HepG2 (cell line): Measurements from ENCODE around the gene IPPK. TPM values are rescaled to one million over a fixed set of nuclear protein-coding genes. Genes with fewer than 3 reads are reported as not detected.

ENCODE experiments used
- ATAC-seq: fragments of 200-7000 bp; cut with Tn5 transposase; 3 replicates; pipeline ENCODE4 v1.9.1; 2020; ENCODE audit warnings: mild to moderate bottlenecking, moderate library complexity
- BruUV-seq: library from RNA; stranded (reverse); fragments of 400-500 nt; replicated peaks from 2 replicates; lab custom pipeline; 2021; lab: Mats Ljungman, UMichigan
- CTCF ChIA-PET: fragments of 300-600 bp; formaldehyde crosslinking; extraction: SDS; loops from one replicate; lab custom pipeline; 2021; ENCODE audit warnings: low total read pairs, inconsistent platforms, low intra/inter-chr PET ratio; lab: Yijun Ruan, JAX
- POLR2A ChIA-PET: fragments of 350-600 bp; sonication (Branson Sonifier 250); formaldehyde crosslinking; loops from one replicate; lab custom pipeline; 2020; ENCODE audit warnings: antibody characterized with exemption, inconsistent platforms; lab: Yijun Ruan, JAX
- DNase-seq: peaks from one replicate; pipeline ENCODE4 v3.0.0-alpha.2; 2015; ENCODE audit warnings: low spot score
- FAIRE-seq: peaks from 3 replicates; lab custom pipeline; 2011; peaks lifted over from hg19 to GRCh38; lab: Jason Lieb, UNC
- H2AFZ ChIP-seq: one replicate; pipeline ENCODE4 v1.6.1; 2011; ENCODE audit warnings: low read length, inconsistent platforms
- H3K27ac ChIP-seq: fragments of 300-600 bp; 3 replicates; pipeline ENCODE4 v1.8.0; 2011; ENCODE audit warnings: mixed run types, mild to moderate bottlenecking, mixed read lengths, low read length, inconsistent platforms; ENCODE audit not compliant: insufficient read depth; ENCODE audit errors: extremely low read length
- H3K27me3 ChIP-seq, 2 experiments: fragments of 200-600 bp in 1 of 2; 2 replicates in 1 of 2; 3 replicates in 1 of 2; pipeline versions ENCODE4 v1.6.0 to v1.8.0; 2011; ENCODE audit warnings: low read length in 2 of 2, mild to moderate bottlenecking in 2 of 2, moderate library complexity in 2 of 2, inconsistent platforms in 1 of 2; ENCODE audit not compliant: insufficient read depth in 2 of 2, control insufficient read depth in 1 of 2
- H3K36me3 ChIP-seq, 2 experiments: fragments of 200-600 bp in 1 of 2; replicated peaks in 1 of 2; 2 replicates in 1 of 2; 3 replicates in 1 of 2; pipeline versions ENCODE4 v1.5.1 to v1.8.0; 2011; ENCODE audit warnings: low read length in 2 of 2, inconsistent platforms in 1 of 2; ENCODE audit not compliant: insufficient read depth in 2 of 2, control insufficient read depth in 1 of 2
- H3K4me1 ChIP-seq: 2 replicates; pipeline ENCODE4 v1.5.1; 2012; ENCODE audit warnings: low read length, inconsistent platforms; ENCODE audit not compliant: insufficient read depth
- H3K4me2 ChIP-seq: 2 replicates; pipeline ENCODE4 v1.6.0; 2011; ENCODE audit warnings: low read depth, low read length, inconsistent platforms
- H3K4me3 ChIP-seq, 3 experiments: fragments of 200-600 bp in 1 of 3; sonication (generic), shearing (Covaris generic) in 1 of 3; replicated peaks in 1 of 3; 2 replicates each; pipeline ENCODE4 v1.5.1; 2011 to 2016; ENCODE audit warnings: low read length in 3 of 3, inconsistent platforms in 2 of 3, low read depth in 2 of 3, mild to moderate bottlenecking in 2 of 3, control low read depth in 1 of 3, mixed read lengths in 1 of 3; ENCODE audit not compliant: insufficient read depth in 1 of 3
- H3K79me2 ChIP-seq: one replicate; pipeline ENCODE4 v1.6.1; 2011; ENCODE audit warnings: low read length, inconsistent platforms; ENCODE audit not compliant: insufficient read depth
- H3K9ac ChIP-seq: 2 replicates; pipeline ENCODE4 v1.6.0; 2011; ENCODE audit warnings: mild to moderate bottlenecking, low read depth, low read length, inconsistent platforms; ENCODE audit not compliant: insufficient read depth
- H3K9me3 ChIP-seq: 2 replicates; pipeline ENCODE4 v1.5.1; 2012; ENCODE audit warnings: mild to moderate bottlenecking, low read length
- H4K20me1 ChIP-seq: 2 replicates; pipeline ENCODE4 v1.6.0; 2011; ENCODE audit warnings: inconsistent platforms, mild to moderate bottlenecking, low read length, moderate library complexity; ENCODE audit not compliant: insufficient read depth
- JARID2 ChIP-seq: sonication (generic); formaldehyde crosslinking; IDR thresholded peaks from 2 replicates; pipeline ENCODE4 v1.8.1; 2023; ENCODE audit warnings: missing genetic modification reagents, inconsistent platforms; ENCODE audit not compliant: insufficient replicate concordance
- MYC ChIP-seq: sonication (generic); formaldehyde crosslinking; IDR thresholded peaks from 2 replicates; pipeline ENCODE4 v1.9.0; 2021; ENCODE audit warnings: missing genetic modification reagents, borderline replicate concordance
- NFE2L2 ChIP-seq: fragments of 150-350 bp; IDR thresholded peaks from 2 replicates; pipeline ENCODE4 v1.6.1; 2014; ENCODE audit warnings: low read length
- RARA ChIP-seq: IDR thresholded peaks from 2 replicates; pipeline ENCODE4 v1.6.1; 2016; ENCODE audit warnings: missing genetic modification reagents, missing compliant biosample characterization
- SALL1 ChIP-seq: sonication (generic); formaldehyde crosslinking; IDR thresholded peaks from 2 replicates; pipeline ENCODE4 v1.8.0; 2022; ENCODE audit warnings: mild to moderate bottlenecking, missing genetic modification reagents
- SALL2 ChIP-seq: sonication (generic); formaldehyde crosslinking; IDR thresholded peaks from 2 replicates; pipeline ENCODE4 v1.8.1; 2023; ENCODE audit warnings: mild to moderate bottlenecking, missing genetic modification reagents, inconsistent platforms
- SAP130 ChIP-seq: IDR thresholded peaks from 2 replicates; pipeline ENCODE4 v1.6.1; 2016; ENCODE audit warnings: low read depth
- ZC3H4 ChIP-seq: sonication (generic); formaldehyde crosslinking; IDR thresholded peaks from 2 replicates; pipeline ENCODE4 v1.4.0; 2020; ENCODE audit warnings: missing genetic modification reagents, borderline replicate concordance
- ZFY ChIP-seq: sonication (generic); formaldehyde crosslinking; IDR thresholded peaks from 2 replicates; pipeline ENCODE4 v1.4.0; 2020; ENCODE audit warnings: missing genetic modification reagents
- ZNF331 ChIP-seq: sonication (generic); formaldehyde crosslinking; IDR thresholded peaks from 2 replicates; pipeline ENCODE4 v1.4.0; 2020; ENCODE audit warnings: missing genetic modification reagents
- ZNF501 ChIP-seq: sonication (generic); formaldehyde crosslinking; IDR thresholded peaks from 2 replicates; pipeline ENCODE4 v1.5.1; 2020; ENCODE audit warnings: mild to moderate bottlenecking, moderate library complexity, missing genetic modification reagents
- ZNF75D ChIP-seq: sonication (generic); formaldehyde crosslinking; IDR thresholded peaks from 2 replicates; pipeline ENCODE4 v1.8.1; 2023; ENCODE audit warnings: missing genetic modification reagents, mild to moderate bottlenecking, borderline replicate concordance
- ZNF772 ChIP-seq: sonication (generic); formaldehyde crosslinking; IDR thresholded peaks from 2 replicates; pipeline ENCODE4 v1.5.0; 2020; ENCODE audit warnings: mild to moderate bottlenecking, missing genetic modification reagents
- WGBS: methylation state at CpG from one replicate; pipeline ENCODE4 v1.1.6; 2017; ENCODE audit warnings: low lambda C conversion rate; 5-methylcytosine and 5-hydroxymethylcytosine counted together
- in situ Hi-C: cut with HindIII; loops from 2 replicates; pipeline ENCODE4 v1.10.0; 2017; ENCODE audit warnings: low pct_unique_long_range_greater_than_20kb; ENCODE audit not compliant: extremely low pct_ligation_motif_present
- intact Hi-C: fragments of 100-400 bp; cut with micrococcal nuclease; formaldehyde crosslinking; loops from one replicate; pipeline ENCODE4 v1.10.0; 2022; ENCODE audit not compliant: unreplicated experiment
- polyA plus RNA-seq, 8 experiments: library from polyadenylated mRNA; depleted of rRNA in 3 of 8; stranded (reverse) in 7 of 8; unstranded in 1 of 8; fragments of >200 nt; fragmentation: Illumina TruSeq in 4 of 8; extraction: Trizol in 4 of 8; gene quantifications; 2 replicates each; pipeline versions ENCODE4 v1.2.1 to v1.2.3, GENCODE V29; 2011 to 2016; ENCODE audit warnings: low read depth in 4 of 8, missing spikeins in 1 of 8, mixed read lengths in 1 of 8; ENCODE audit not compliant: insufficient read depth in 1 of 8
- total RNA-seq, 5 experiments: library from RNA; depleted of rRNA; stranded (reverse); fragments of >200 nt; fragmentation: Illumina TruSeq; extraction: Trizol; gene quantifications; 2 replicates each; pipeline ENCODE4 v1.2.3, GENCODE V29; 2016; ENCODE audit warnings: low read depth in 1 of 5
- TF ChIP-seq, protein P1 (sequence below): sonication (generic); formaldehyde crosslinking; IDR thresholded peaks from 2 replicates; pipeline ENCODE4 v1.5.0; 2020; ENCODE audit warnings: missing genetic modification reagents
- TF ChIP-seq, protein P2 (sequence below): sonication (generic); formaldehyde crosslinking; IDR thresholded peaks from 2 replicates; pipeline ENCODE4 v1.5.0; 2020; ENCODE audit warnings: missing genetic modification reagents
- TF ChIP-seq, protein P3 (sequence below): IDR thresholded peaks from 2 replicates; pipeline ENCODE4 v1.6.1; 2016; ENCODE audit warnings: control low read depth
- TF ChIP-seq, protein P4 (sequence below): sonication (generic); formaldehyde crosslinking; IDR thresholded peaks from 2 replicates; pipeline ENCODE4 v1.9.0; 2021; ENCODE audit warnings: missing genetic modification reagents, mild to moderate bottlenecking, borderline replicate concordance

IPPK gene
- total and polyA plus RNA-seq, 2 of the 13 experiments (the other 11 are each of a cell fraction or from before 2014, with no cell fraction given), result 9.9 to 14.1 TPM

DNA sequence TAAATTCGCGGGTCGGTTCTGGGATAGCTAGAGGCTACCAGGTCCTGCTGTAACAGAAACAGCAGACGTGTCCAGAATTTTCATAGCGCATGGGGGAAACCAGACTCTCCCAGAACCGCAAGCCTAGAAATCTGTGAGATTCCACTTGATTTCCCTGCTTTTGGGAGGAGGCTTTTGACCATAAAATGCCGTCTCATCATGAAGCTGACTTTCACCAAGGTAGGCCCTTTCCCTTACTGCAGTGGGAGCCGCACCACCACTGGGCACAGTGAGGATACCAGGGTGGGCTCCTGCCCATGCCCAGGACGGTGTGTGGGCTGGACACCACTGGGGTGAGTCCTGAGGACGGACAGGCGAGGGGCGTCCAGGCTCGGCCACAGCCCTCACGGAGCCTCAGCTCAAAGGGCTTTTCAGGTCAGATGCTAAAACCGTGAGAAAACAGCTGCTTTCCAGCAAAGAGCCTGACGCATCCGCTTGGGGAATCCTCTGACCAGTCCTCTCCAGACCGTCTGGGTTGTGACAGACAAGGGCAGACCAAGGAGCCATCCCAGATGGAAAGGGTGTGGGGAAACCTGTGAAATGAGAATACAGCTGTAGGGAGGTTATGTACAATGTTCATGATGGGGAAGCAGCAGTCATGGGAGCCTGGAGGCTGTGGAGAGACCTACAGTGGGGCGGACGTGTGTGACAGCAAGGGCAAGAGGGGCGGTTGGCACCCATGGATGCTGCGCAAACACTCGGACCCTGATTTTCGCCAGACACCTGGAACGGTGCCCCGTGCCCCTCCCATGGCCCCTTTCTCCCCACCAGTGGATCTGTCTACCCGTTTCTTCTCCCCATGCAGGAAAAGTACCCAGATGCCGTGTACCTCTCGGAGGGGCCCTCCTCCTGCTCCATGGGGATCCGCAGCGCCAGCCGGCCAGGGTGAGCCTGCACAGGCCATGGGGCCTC lies 59.2 kb downstream of the IPPK start (continued):
- no peak for TF ChIP-seq SALL2 (CRISPR knock-in tag)
- TF ChIP-seq, protein P1, sequence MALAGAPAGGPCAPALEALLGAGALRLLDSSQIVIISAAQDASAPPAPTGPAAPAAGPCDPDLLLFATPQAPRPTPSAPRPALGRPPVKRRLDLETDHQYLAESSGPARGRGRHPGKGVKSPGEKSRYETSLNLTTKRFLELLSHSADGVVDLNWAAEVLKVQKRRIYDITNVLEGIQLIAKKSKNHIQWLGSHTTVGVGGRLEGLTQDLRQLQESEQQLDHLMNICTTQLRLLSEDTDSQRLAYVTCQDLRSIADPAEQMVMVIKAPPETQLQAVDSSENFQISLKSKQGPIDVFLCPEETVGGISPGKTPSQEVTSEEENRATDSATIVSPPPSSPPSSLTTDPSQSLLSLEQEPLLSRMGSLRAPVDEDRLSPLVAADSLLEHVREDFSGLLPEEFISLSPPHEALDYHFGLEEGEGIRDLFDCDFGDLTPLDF (CRISPR knock-in tag), result no peak
- TF ChIP-seq, protein P2, sequence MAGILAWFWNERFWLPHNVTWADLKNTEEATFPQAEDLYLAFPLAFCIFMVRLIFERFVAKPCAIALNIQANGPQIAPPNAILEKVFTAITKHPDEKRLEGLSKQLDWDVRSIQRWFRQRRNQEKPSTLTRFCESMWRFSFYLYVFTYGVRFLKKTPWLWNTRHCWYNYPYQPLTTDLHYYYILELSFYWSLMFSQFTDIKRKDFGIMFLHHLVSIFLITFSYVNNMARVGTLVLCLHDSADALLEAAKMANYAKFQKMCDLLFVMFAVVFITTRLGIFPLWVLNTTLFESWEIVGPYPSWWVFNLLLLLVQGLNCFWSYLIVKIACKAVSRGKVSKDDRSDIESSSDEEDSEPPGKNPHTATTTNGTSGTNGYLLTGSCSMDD (CRISPR knock-in tag), result no peak
- TF ChIP-seq, protein P3, sequence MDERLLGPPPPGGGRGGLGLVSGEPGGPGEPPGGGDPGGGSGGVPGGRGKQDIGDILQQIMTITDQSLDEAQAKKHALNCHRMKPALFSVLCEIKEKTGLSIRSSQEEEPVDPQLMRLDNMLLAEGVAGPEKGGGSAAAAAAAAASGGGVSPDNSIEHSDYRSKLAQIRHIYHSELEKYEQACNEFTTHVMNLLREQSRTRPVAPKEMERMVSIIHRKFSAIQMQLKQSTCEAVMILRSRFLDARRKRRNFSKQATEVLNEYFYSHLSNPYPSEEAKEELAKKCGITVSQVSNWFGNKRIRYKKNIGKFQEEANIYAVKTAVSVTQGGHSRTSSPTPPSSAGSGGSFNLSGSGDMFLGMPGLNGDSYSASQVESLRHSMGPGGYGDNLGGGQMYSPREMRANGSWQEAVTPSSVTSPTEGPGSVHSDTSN (CRISPR knock-in tag), result no peak
- no peak for TF ChIP-seq NFE2L2
- TF ChIP-seq ZNF501, result no peak
- TF ChIP-seq, all 625 proteins: peak for 0

DNA sequence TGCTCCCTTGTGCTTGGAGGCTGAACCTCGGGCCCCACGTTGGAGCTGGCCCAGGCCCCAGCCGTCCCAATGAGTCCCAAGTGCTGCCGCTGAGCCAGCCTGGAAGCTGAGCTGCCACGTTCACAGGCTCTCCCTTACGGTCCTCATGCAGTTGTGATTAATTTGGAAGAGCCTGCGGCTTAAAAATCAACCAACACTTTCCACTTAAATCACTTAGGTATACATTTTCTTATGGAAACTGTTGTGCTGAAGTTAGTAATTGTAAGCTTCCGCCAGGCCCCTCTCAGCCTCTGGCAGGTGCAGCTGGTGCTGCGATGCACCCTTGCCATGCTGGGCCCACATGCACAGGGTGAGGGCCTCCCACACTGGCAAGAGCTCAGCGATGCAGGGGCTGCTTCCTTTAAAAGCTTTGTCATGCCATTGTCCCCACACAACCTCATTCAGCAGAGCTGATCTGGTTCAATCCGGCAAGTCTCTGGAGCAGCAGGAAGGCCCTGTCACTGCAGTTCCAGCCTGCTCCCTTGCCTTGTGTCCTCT lies 61.0 kb downstream of the IPPK start:
- Histone ChIP-seq H3K4me1 (peaks cover 26% of the 10 kb centered on the region), H3K36me3 (peaks cover 0 to 6% of the 10 kb centered on the region in 2 experiments; a peak in 2 of 5 replicates), H3K4me3 (no peak overlapping the region; a peak in 1 of 6 replicates), H3K79me2 (no peaks in the 10 kb centered on the region), H4K20me1 (no peaks in the 10 kb centered on the region), H3K27me3 (no peaks in the 10 kb centered on the region), H2AFZ (no peak overlapping the region), H3K9me3 (no peaks in the 10 kb centered on the region), H3K9ac (peak overlapping the region; percentile 45; the same call in 1 of the 2 replicates), H3K27ac (peak overlapping the region; percentile 65), H3K4me2 (peak overlapping the region; percentile 46)
- CTCF ChIA-PET, result no interaction called here
- BruUV-seq, result no TSS peak
- intact Hi-C loops (no loop called here), in situ Hi-C loops (no loop called here)
- no peak for FAIRE-seq
- DNase-seq, result no peak
- POLR2A ChIA-PET, result no interaction called here
- peak; percentile 88 for ATAC-seq
- 42% methylated on average over 6 of the region's 11 CpGs for WGBS
- TF ChIP-seq ZFY (CRISPR knock-in tag) (peak; percentile 43; the same call in 1 of the 2 replicates), MYC (CRISPR knock-in tag) (no peak; the same call in 1 of the 2 replicates), ZNF501 (peak; percentile 58; the same call in 1 of the 2 replicates), SALL1 (CRISPR knock-in tag) (0 out of 2 replicates have a peak, but pooled peaks have one; percentile 34), ZNF331 (no peak), ZNF772 (0 out of 2 replicates have a peak, but pooled peaks have one; percentile 35), JARID2 (CRISPR knock-in tag) (no peak), RARA (no peak), SAP130 (CRISPR knock-in tag) (0 out of 2 replicates have a peak, but pooled peaks have one; percentile 5), ZNF75D (CRISPR knock-in tag) (no peak), ZC3H4 (no peak)
- TF ChIP-seq, protein P4, sequence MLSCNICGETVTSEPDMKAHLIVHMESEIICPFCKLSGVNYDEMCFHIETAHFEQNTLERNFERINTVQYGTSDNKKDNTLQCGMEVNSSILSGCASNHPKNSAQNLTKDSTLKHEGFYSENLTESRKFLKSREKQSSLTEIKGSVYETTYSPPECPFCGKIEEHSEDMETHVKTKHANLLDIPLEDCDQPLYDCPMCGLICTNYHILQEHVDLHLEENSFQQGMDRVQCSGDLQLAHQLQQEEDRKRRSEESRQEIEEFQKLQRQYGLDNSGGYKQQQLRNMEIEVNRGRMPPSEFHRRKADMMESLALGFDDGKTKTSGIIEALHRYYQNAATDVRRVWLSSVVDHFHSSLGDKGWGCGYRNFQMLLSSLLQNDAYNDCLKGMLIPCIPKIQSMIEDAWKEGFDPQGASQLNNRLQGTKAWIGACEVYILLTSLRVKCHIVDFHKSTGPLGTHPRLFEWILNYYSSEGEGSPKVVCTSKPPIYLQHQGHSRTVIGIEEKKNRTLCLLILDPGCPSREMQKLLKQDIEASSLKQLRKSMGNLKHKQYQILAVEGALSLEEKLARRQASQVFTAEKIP, result no peak
